ENCODE data around the gene FGFR1OP2.

FGFR1OP2 gene

DNA sequence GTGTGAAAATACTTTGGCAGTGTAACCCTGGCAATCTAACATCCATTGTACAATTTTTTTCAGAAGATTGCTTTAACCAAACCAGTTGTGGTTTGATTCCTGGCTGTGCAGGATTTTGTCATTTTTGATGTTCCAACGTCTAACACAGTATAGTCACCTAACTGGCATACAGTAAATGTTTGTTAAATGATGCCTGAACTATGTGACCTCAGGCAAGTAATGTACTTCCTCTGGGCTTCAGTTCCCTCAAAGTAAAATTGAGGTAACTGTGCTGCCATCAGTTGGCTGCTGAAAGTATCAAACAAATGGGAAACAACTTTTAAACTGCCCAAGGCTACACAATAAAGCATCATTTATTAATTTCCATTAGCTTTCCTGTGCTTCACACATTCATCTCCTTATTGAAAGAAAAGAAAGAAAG lies 71.6 kb downstream of the FGFR1OP2 start:
- ChIA-PET POLR2A (no interaction called here), CTCF (interaction anchor here (0.7 to 14.8 kb wide), 13 partner anchors 10 to 296 kb away, joined by 3 to 230 read pairs (median 5); partner anchors contain the start of gene MED21)
- DNase-seq (ENCODE audit: low read depth, low spot score): no peak
- TF ChIP-seq CTCF (IDR thresholded peaks at IDR 0.05; ENCODE audit: insufficient read depth, low read length, missing control alignments): no peak
- no peak overlapping the region for H3K4me3 ChIP-seq (ENCODE audit: low read depth, low read length)

GRCh38 chr12:27012239-27012981 lies 74.1 kb downstream of the FGFR1OP2 start:
- TF ChIP-seq CTCF (IDR thresholded peaks at IDR 0.05; ENCODE audit: insufficient read depth, low read length, missing control alignments): no peak
- CTCF ChIA-PET: interaction anchor here (0.9 to 14.8 kb wide), 9 partner anchors 11 to 294 kb away, joined by 3 to 230 read pairs (median 6); partner anchors contain the start of genes ITPR2 and MED21
- POLR2A ChIA-PET: no interaction called here
- no peak overlapping the region for H3K4me3 ChIP-seq (ENCODE audit: low read depth, low read length)
- no peak for DNase-seq (ENCODE audit: low read depth, low spot score)

DNA sequence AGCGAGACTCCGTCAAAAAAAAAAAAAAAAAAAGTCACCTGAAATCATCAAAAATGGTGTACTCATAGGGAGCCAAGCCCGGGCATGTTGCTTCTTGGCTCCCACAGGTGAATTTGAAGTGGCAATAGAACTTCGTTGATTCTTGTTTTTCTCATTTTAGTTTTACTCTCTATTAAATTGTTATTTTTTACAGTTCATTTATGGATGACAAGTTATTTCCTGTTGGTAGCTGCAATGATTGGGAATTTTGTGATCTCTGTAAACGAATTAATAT lies 74.6 kb downstream of the FGFR1OP2 start:
- H3K4me3 ChIP-seq (ENCODE audit: low read depth, low read length): no peak overlapping the region
- POLR2A ChIA-PET: no interaction called here
- CTCF ChIA-PET: interaction anchor here (0.6 to 14.8 kb wide), 12 partner anchors 11 to 293 kb away, joined by 3 to 230 read pairs (median 4); partner anchors contain the start of gene MED21
- DNase-seq (ENCODE audit: low read depth, low spot score): no peak
- no peak for TF ChIP-seq CTCF (IDR thresholded peaks at IDR 0.05; ENCODE audit: insufficient read depth, low read length, missing control alignments)

DNA sequence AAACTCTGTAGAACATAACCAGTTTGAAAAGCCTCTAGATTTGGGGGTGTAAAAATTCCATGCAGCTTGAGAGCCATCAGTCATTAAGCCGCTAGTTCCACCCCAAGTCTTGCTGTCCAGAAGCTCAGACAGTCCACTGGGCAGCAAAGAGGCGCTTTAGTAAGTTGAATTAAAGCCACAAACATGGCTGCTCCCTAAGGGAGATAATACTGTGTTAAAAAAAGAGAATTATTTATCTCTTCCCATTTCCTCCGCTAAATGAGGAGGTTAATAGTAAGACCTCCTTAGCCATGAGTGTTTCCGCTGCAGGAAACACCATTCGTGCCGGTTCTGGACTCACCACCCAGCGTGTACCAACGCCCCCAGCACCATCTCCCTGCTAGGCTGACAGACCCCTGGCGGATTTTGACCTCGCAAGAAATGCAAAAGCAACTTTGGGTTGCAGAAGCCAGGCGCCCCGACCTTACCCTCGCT lies 75.4 kb downstream of the FGFR1OP2 start:
- CTCF ChIA-PET: interaction anchor here (0.6 to 14.8 kb wide), 27 partner anchors 10 to 292 kb away, joined by 3 to 230 read pairs (median 4); partner anchors contain the start of gene MED21

GRCh38 chr12:27014085-27014858 lies 76.0 kb downstream of the FGFR1OP2 start, which contains the start of gene TM7SF3:
Gene TM7SF3, minus strand, starts transcription at chr12:27014384. Its CDS starts 216 bp downstream, at chr12:27014168.
- peak; percentile 73 for TF ChIP-seq CTCF (IDR thresholded peaks at IDR 0.05; ENCODE audit: insufficient read depth, low read length, missing control alignments)
- CTCF ChIA-PET: interaction anchor here (0.6 to 14.8 kb wide), 34 partner anchors 10 to 550 kb away, joined by 3 to 230 read pairs (median 4); partner anchors contain the start of genes MED21 and STK38L
- POLR2A ChIA-PET: no interaction called here
- no peak for DNase-seq (ENCODE audit: low read depth, low spot score)
- peak within 1 kb of the TSS; percentile 78 for H3K4me3 ChIP-seq (ENCODE audit: low read depth, low read length)

More for the DNA sequence above, 75.4 kb downstream of the FGFR1OP2 start:
- no peak for TF ChIP-seq CTCF (IDR thresholded peaks at IDR 0.05; ENCODE audit: insufficient read depth, low read length, missing control alignments)
- DNase-seq (ENCODE audit: low read depth, low spot score): no peak
- peak overlapping the region; percentile 78 for H3K4me3 ChIP-seq (ENCODE audit: low read depth, low read length)
- POLR2A ChIA-PET: no interaction called here
